SK-N-SH (cell line): Measurements from ENCODE around the gene MOB1A. TPM values are rescaled to one million over a fixed set of nuclear protein-coding genes. Genes with fewer than 3 reads are reported as not detected.

Source experiments
- CTCF ChIA-PET: fragments of 300-600, 350-600 bp; formaldehyde crosslinking; extraction: SDS; loops from one replicate; lab custom pipeline; 2021; lab: Yijun Ruan, JAX
- POLR2A ChIA-PET: fragments of 350-600 bp; sonication (Branson Sonifier 250); formaldehyde crosslinking; extraction: SDS; loops from one replicate; lab custom pipeline; 2020; ENCODE audit warnings: antibody characterized with exemption, inconsistent platforms; lab: Yijun Ruan, JAX
- DNase-seq: peaks from one replicate; pipeline ENCODE4 v3.0.0; 2012
- H2AFZ ChIP-seq: fragments of 200-600 bp; sonication (generic); 2 replicates; pipeline ENCODE4 v1.8.1; 2016; ENCODE audit warnings: antibody characterized with exemption, mild to moderate bottlenecking, low read depth
- H3F3A ChIP-seq: fragments of 200-600 bp; sonication (generic); replicated peaks from 2 replicates; pipeline ENCODE3; 2016; ENCODE audit warnings: antibody characterized with exemption, mild to moderate bottlenecking; ENCODE audit not compliant: insufficient read depth
- H3K27ac ChIP-seq, 2 experiments: fragments of 200-500 bp in 1 of 2; fragments of 200-600 bp in 1 of 2; sonication (Bioruptor generic) in 1 of 2; sonication (generic), shearing (Covaris generic) in 1 of 2; 2 replicates each; pipeline versions ENCODE4 v1.5.1 to v1.6.1; 2014 to 2016; ENCODE audit warnings: low read depth in 2 of 2, inconsistent platforms in 1 of 2, low read length in 1 of 2, mild to moderate bottlenecking in 1 of 2, mixed read lengths in 1 of 2
- H3K27me3 ChIP-seq: fragments of 200-600 bp; sonication (generic), shearing (Covaris generic); 2 replicates; pipeline ENCODE4 v1.6.1; 2016; ENCODE audit warnings: mixed run types; ENCODE audit not compliant: insufficient read depth
- H3K36me3 ChIP-seq, 2 experiments: fragments of 200-500 bp in 1 of 2; fragments of 200-600 bp in 1 of 2; sonication (Bioruptor generic) in 1 of 2; sonication (generic) in 1 of 2; replicated peaks in 1 of 2; 2 replicates each; pipeline versions ENCODE3 to v1.5.1; 2014 to 2016; ENCODE audit warnings: low read length in 1 of 2, mild to moderate bottlenecking in 1 of 2; ENCODE audit not compliant: insufficient read depth in 2 of 2, control insufficient read depth in 1 of 2
- H3K4me1 ChIP-seq, 2 experiments: fragments of 200-500 bp in 1 of 2; fragments of 200-600 bp in 1 of 2; sonication (Bioruptor generic) in 1 of 2; sonication (generic), shearing (Covaris generic) in 1 of 2; 2 replicates each; pipeline versions ENCODE4 v1.5.1 to v1.6.1; 2014 to 2016; ENCODE audit warnings: low read depth in 1 of 2, low read length in 1 of 2, mixed run types in 1 of 2; ENCODE audit not compliant: insufficient read depth in 2 of 2, control insufficient read depth in 1 of 2
- H3K4me2 ChIP-seq: fragments of 200-600 bp; sonication (generic), shearing (Covaris generic); 2 replicates; pipeline ENCODE4 v1.6.1; 2017; ENCODE audit warnings: mixed run types
- H3K4me3 ChIP-seq, 2 experiments: fragments of 200-500 bp in 1 of 2; fragments of 200-600 bp in 1 of 2; sonication (Bioruptor generic) in 1 of 2; sonication (generic), shearing (Covaris generic) in 1 of 2; 2 replicates each; pipeline versions ENCODE4 v1.5.1 to v1.8.1; 2014 to 2016; ENCODE audit warnings: low read depth in 2 of 2, inconsistent platforms in 1 of 2, low read length in 1 of 2, mild to moderate bottlenecking in 1 of 2, mixed read lengths in 1 of 2, moderate library complexity in 1 of 2
- H3K79me2 ChIP-seq: fragments of 200-600 bp; sonication (generic); 2 replicates; pipeline ENCODE4 v1.8.1; 2017; ENCODE audit warnings: mild to moderate bottlenecking; ENCODE audit not compliant: insufficient read depth
- H3K9ac ChIP-seq: fragments of 200-600 bp; sonication (generic); 2 replicates; pipeline ENCODE4 v1.6.1; 2017; ENCODE audit warnings: mixed run types
- H3K9me2 ChIP-seq: fragments of 200-600 bp; sonication (generic); 2 replicates; pipeline ENCODE4 v1.6.1; 2017; ENCODE audit warnings: mixed run types
- H3K9me3 ChIP-seq: fragments of 200-600 bp; sonication (generic); 2 replicates; pipeline ENCODE4 v1.6.1; 2017; ENCODE audit warnings: mixed run types, mild to moderate bottlenecking, moderate library complexity
- H4K20me1 ChIP-seq: fragments of 200-600 bp; sonication (generic); 2 replicates; pipeline ENCODE4 v1.6.1; 2017; ENCODE audit warnings: mild to moderate bottlenecking, mixed run types; ENCODE audit not compliant: insufficient read depth
- CHD2 ChIP-seq: fragments of 150-350 bp; IDR thresholded peaks from 2 replicates; pipeline ENCODE4 v1.6.1; 2018; ENCODE audit warnings: low read length; ENCODE audit not compliant: partially characterized antibody
- CTCF ChIP-seq: fragments of 200-600 bp; sonication (generic); IDR thresholded peaks from 2 replicates; pipeline ENCODE4 v1.6.1; 2017; ENCODE audit warnings: antibody characterized with exemption, mild to moderate bottlenecking, moderate library complexity
- EP300 ChIP-seq, 2 experiments: IDR thresholded peaks; 2 replicates each; pipeline versions ENCODE4 v1.4.0 to v1.6.1; 2012; ENCODE audit warnings: borderline replicate concordance in 1 of 2, low read depth in 1 of 2, low read length in 1 of 2
- FOXJ3 ChIP-seq: sonication (generic); formaldehyde crosslinking; IDR thresholded peaks from 2 replicates; pipeline ENCODE4 v1.5.1; 2020; ENCODE audit warnings: mild to moderate bottlenecking, missing genetic modification reagents
- GABPA ChIP-seq: IDR thresholded peaks from 2 replicates; pipeline ENCODE4 v1.4.0; 2012; ENCODE audit warnings: low read depth, mild to moderate bottlenecking
- IRF3 ChIP-seq: fragments of 150-350 bp; IDR thresholded peaks from 2 replicates; pipeline ENCODE4 v1.6.1; 2016; ENCODE audit warnings: mild to moderate bottlenecking, low read depth, low read length
- MEF2A ChIP-seq: IDR thresholded peaks from 2 replicates; pipeline ENCODE4 v1.4.0; 2012; ENCODE audit warnings: low read depth, borderline replicate concordance
- MXI1 ChIP-seq: IDR thresholded peaks from 2 replicates; pipeline ENCODE4 v1.6.1; 2012; ENCODE audit warnings: mild to moderate bottlenecking, low read depth, low read length, improper control_type of control experiment
- NFIC ChIP-seq: IDR thresholded peaks from 2 replicates; pipeline ENCODE4 v1.4.0; 2012; ENCODE audit warnings: borderline replicate concordance
- POLR2AphosphoS5 ChIP-seq: IDR thresholded peaks from 2 replicates; pipeline ENCODE4 v1.6.1; 2012; ENCODE audit warnings: low read depth, low read length
- RAD21 ChIP-seq: IDR thresholded peaks from 2 replicates; pipeline ENCODE4 v1.6.1; 2012; ENCODE audit warnings: mild to moderate bottlenecking, low read length
- REST ChIP-seq: IDR thresholded peaks from 2 replicates; pipeline ENCODE4 v1.6.1; 2012; ENCODE audit warnings: mild to moderate bottlenecking, low read depth, low read length, moderate library complexity
- RXRA ChIP-seq: IDR thresholded peaks from 2 replicates; pipeline ENCODE4 v1.4.0; 2012; ENCODE audit warnings: low read depth, mild to moderate bottlenecking, borderline replicate concordance
- SIN3A ChIP-seq: IDR thresholded peaks from 2 replicates; pipeline ENCODE4 v1.6.1; 2012; ENCODE audit warnings: low read depth, mild to moderate bottlenecking, low read length, moderate library complexity, borderline replicate concordance
- SMC3 ChIP-seq: IDR thresholded peaks from 2 replicates; pipeline ENCODE4 v1.6.1; 2012; ENCODE audit warnings: low read depth, low read length, improper control_type of control experiment
- TAF1 ChIP-seq: IDR thresholded peaks from 2 replicates; pipeline ENCODE4 v1.6.1; 2012; ENCODE audit warnings: low read depth, mild to moderate bottlenecking, low read length, moderate library complexity, borderline replicate concordance
- TCF12 ChIP-seq: IDR thresholded peaks from 2 replicates; pipeline ENCODE4 v1.4.0; 2012
- USF1 ChIP-seq: IDR thresholded peaks from 2 replicates; pipeline ENCODE4 v1.4.0; 2012; ENCODE audit warnings: low read depth, borderline replicate concordance
- YY1 ChIP-seq: IDR thresholded peaks from 2 replicates; pipeline ENCODE4 v1.4.0; 2012; ENCODE audit warnings: low read depth, mild to moderate bottlenecking
- WGBS: methylation state at CpG from one replicate; pipeline ENCODE4 v1.1.6; 2017; ENCODE audit warnings: low lambda C conversion rate; 5-methylcytosine and 5-hydroxymethylcytosine counted together
- polyA plus RNA-seq, 3 experiments: library from polyadenylated mRNA; depleted of rRNA; stranded (reverse); fragments of >200 nt; gene quantifications; 2 replicates each; pipeline ENCODE4 v1.2.3, GENCODE V29; 2012

MOB1A gene
- polyA plus RNA-seq, 1 of the 3 experiments (the other 2 are of a cell fraction): 15.3 TPM

GRCh38 chr2:74109551-74109950, 69.1 kb downstream of the MOB1A start:
- no peak overlapping the region for H3K9ac ChIP-seq
- no peaks in the 10 kb centered on the region for H3K79me2 ChIP-seq
- no peaks in the 10 kb centered on the region for H3F3A ChIP-seq
- H3K9me2 ChIP-seq: no peaks in the 10 kb centered on the region
- TF ChIP-seq SIN3A (no peak), MXI1 (no peak), NFIC (no peak), REST (no peak), YY1 (no peak), TAF1 (no peak), USF1 (no peak), IRF3 (no peak)
- TF ChIP-seq, all 33 proteins: peak for 0
- no peak overlapping the region for H3K4me2 ChIP-seq
- H4K20me1 ChIP-seq: no peaks in the 10 kb centered on the region
- POLR2A ChIA-PET: interaction anchor here (0.6 kb wide), 1 partner anchor 69 kb away, joined by 3 read pairs; the partner anchor contains the start of gene MOB1A
- peaks cover 0 to 8% of the 10 kb centered on the region in 2 experiments for H3K36me3 ChIP-seq
- no peaks in the 10 kb centered on the region for H3K9me3 ChIP-seq
- H3K27me3 ChIP-seq: no peaks in the 10 kb centered on the region
- CTCF ChIA-PET: interaction anchor here (1.7 kb wide), 1 partner anchor 11 kb away, joined by 6 read pairs; no protein-coding TSS in a partner anchor
- DNase-seq: no peak
- no peak overlapping the region for H3K4me3 ChIP-seq
- no peak overlapping the region for H3K27ac ChIP-seq
- WGBS: 94% methylated on average over 8 of the region's 8 CpGs
- H2AFZ ChIP-seq: no peak overlapping the region
- no peaks in the 10 kb centered on the region for H3K4me1 ChIP-seq

- no peak for DNase-seq
- no peaks in the 10 kb centered on the region for H3K9me3 ChIP-seq
- ChIA-PET POLR2A (no interaction called here), CTCF (interaction anchor here (1.3 to 4.0 kb wide), 4 partner anchors 13 to 284 kb away, joined by 3 to 13 read pairs (median 4); no protein-coding TSS in a partner anchor)
- no peaks in the 10 kb centered on the region for H3K27me3 ChIP-seq
- no peak overlapping the region for H3K9ac ChIP-seq
- no peaks in the 10 kb centered on the region for H3K9me2 ChIP-seq
- H3K4me2 ChIP-seq: no peak overlapping the region
- no peaks in the 10 kb centered on the region for H3K79me2 ChIP-seq
- H3K4me1 ChIP-seq: no peaks in the 10 kb centered on the region
- no peak overlapping the region for H3K27ac ChIP-seq
- H4K20me1 ChIP-seq: no peaks in the 10 kb centered on the region
- no peaks in the 10 kb centered on the region for H3F3A ChIP-seq
- H3K4me3 ChIP-seq: no peak overlapping the region
- WGBS: 90% methylated on average over 12 of the region's 12 CpGs
- H3K36me3 ChIP-seq: peaks cover 0 to 22% of the 10 kb centered on the region in 2 experiments
- no peak overlapping the region for H2AFZ ChIP-seq
- TF ChIP-seq IRF3 (no peak), POLR2AphosphoS5 (no peak), MEF2A (no peak), EP300 (IDR thresholded peaks at IDR 0.05; ENCODE audit: borderline replicate concordance in 1 of 2, low read depth in 1 of 2, low read length in 1 of 2) (no peak), TCF12 (no peak), FOXJ3 (no peak), SMC3 (no peak), CTCF (no peak), MXI1 (no peak), GABPA (no peak), CHD2 (no peak), RXRA (no peak), NFIC (no peak), RAD21 (no peak)
Measured at GRCh38 chr2:74107071-74107470, 71.6 kb downstream of the MOB1A start.
